Measurements from ENCODE around the gene PRKAR1B.
A peak's percentile ranks its signal among the peaks of the same experiment; 100 is the strongest.

Gene PRKAR1B

GRCh38 chr7:727104-727805, at the start of gene PRKAR1B:
Gene PRKAR1B, minus strand, starts transcription at chr7:727281. Its CDS starts 15,776 bp downstream, at chr7:711505.
- no peak for DNase-seq (ENCODE audit: low read depth in 2 of 2)

GRCh38 chr7:776381-776780, 49.3 kb upstream of the PRKAR1B start:
- no peak for DNase-seq (ENCODE audit: low read depth in 2 of 2)

GRCh38 chr7:774161-775109, 47.4 kb upstream of the PRKAR1B start:
- DNase-seq (ENCODE audit: low read depth in 2 of 2), result peak; percentile 34 to 37

- DNase-seq (ENCODE audit: low read depth in 2 of 2), result no peak
Measured at GRCh38 chr7:773622-773915, 46.5 kb upstream of the PRKAR1B start.

- DNase-seq (ENCODE audit: low read depth in 2 of 2), result no peak
Measured at GRCh38 chr7:772861-773621, 46.0 kb upstream of the PRKAR1B start.

GRCh38 chr7:772392-772791, 45.3 kb upstream of the PRKAR1B start:
- DNase-seq (ENCODE audit: low read depth in 2 of 2), result no peak

- DNase-seq (ENCODE audit: low read depth in 2 of 2), result no peak
Measured at GRCh38 chr7:772005-772294, 44.9 kb upstream of the PRKAR1B start.

GRCh38 chr7:771234-772004, 44.3 kb upstream of the PRKAR1B start:
- DNase-seq (ENCODE audit: low read depth in 2 of 2), result no peak

- no peak for DNase-seq (ENCODE audit: low read depth in 2 of 2)
Measured at GRCh38 chr7:770741-771166, 43.7 kb upstream of the PRKAR1B start.

- no peak for DNase-seq (ENCODE audit: low read depth in 2 of 2)
Measured at GRCh38 chr7:770336-770735, 43.3 kb upstream of the PRKAR1B start.

- no peak for DNase-seq (ENCODE audit: low read depth in 2 of 2)
Measured at GRCh38 chr7:768881-769504, 41.9 kb upstream of the PRKAR1B start.

GRCh38 chr7:767941-768731, 41.1 kb upstream of the PRKAR1B start:
- DNase-seq (ENCODE audit: low read depth in 2 of 2), result no peak

- DNase-seq (ENCODE audit: low read depth in 2 of 2), result no peak
Measured at GRCh38 chr7:767580-767940, 40.5 kb upstream of the PRKAR1B start.

- DNase-seq (ENCODE audit: low read depth in 2 of 2), result no peak
Measured at GRCh38 chr7:765383-765782, 38.3 kb upstream of the PRKAR1B start.

- DNase-seq (ENCODE audit: low read depth in 2 of 2), result no peak
Measured at GRCh38 chr7:763762-764161, 36.7 kb upstream of the PRKAR1B start.

- no peak for DNase-seq (ENCODE audit: low read depth in 2 of 2)
Measured at GRCh38 chr7:762885-763284, 35.8 kb upstream of the PRKAR1B start.

GRCh38 chr7:761631-762030, 34.5 kb upstream of the PRKAR1B start:
- DNase-seq (ENCODE audit: low read depth in 2 of 2), result no peak

GRCh38 chr7:761101-761500, 34.0 kb upstream of the PRKAR1B start:
- DNase-seq (ENCODE audit: low read depth in 2 of 2), result no peak

- DNase-seq (ENCODE audit: low read depth in 2 of 2), result no peak
Measured at GRCh38 chr7:760006-760405, 32.9 kb upstream of the PRKAR1B start.

GRCh38 chr7:759569-759968, 32.5 kb upstream of the PRKAR1B start:
- no peak for DNase-seq (ENCODE audit: low read depth in 2 of 2)

GRCh38 chr7:757741-758163, 30.7 kb upstream of the PRKAR1B start:
- DNase-seq (ENCODE audit: low read depth in 2 of 2), result no peak

Data from stimulated activated CD8-positive, alpha-beta memory T cell treated with anti-CD3 and anti-CD28 coated beads, Interleukin-2, amount 100 ng/mL, for 1 hour (primary cell).